GM21447 (cell line): ENCODE measurements around the gene CD300LF.
A peak's percentile ranks its signal among the peaks of the same experiment; 100 is the strongest.

ENCODE experiments used
- ATAC-seq: cut with Tn5 transposase; IDR thresholded peaks from one replicate; pipeline ENCODE4 v1.9.1; 2021; ENCODE audit not compliant: unreplicated experiment

CD300LF gene

GRCh38 chr17:74712756-74713155, at the start of gene CD300LF:
TSS of gene CD300LF (minus strand) at chr17:74712923. CDS start at chr17:74712866, 57 bp downstream.
- no peak for ATAC-seq

DNA sequence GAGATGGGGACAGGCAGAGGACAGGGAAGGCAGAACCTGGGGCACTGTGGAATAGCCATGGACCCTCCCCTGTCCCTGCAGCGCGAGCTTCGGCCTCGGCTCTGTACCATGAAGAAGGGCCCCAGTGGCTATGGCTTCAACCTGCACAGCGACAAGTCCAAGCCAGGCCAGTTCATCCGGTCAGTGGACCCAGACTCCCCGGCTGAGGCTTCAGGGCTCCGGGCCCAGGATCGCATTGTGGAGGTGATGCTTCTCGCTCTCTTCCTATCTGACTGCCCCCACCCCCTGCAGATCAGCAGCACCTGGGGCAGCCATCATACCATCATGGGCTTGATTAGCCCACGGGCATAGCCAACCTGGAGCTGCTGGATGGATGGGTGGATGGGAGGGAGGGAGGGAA, 49.2 kb upstream of the CD300LF start:
- ATAC-seq: no peak

DNA sequence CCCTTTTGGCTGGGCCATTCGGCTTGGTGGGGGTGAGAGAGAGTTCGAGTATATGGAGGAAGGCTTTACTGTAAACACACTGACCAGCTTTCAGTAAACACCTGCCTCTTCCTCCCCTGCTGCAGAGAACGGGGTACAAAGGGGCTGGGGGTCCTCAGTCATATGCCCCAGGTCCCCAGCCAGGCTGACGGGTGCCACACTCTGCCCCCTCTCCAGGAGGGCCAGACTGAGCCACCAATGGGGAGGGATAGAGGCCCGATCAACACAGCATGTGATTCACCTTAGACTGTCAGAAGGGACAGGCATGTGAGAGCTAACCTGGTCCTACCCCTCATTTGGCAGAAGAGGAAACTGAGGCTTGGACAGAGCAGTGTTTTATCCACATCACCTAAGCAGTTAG, 48.7 kb upstream of the CD300LF start:
- no peak for ATAC-seq

GRCh38 chr17:74760404-74761105, 47.8 kb upstream of the CD300LF start:
- no peak for ATAC-seq

GRCh38 chr17:74759941-74760340, 47.2 kb upstream of the CD300LF start:
- ATAC-seq: no peak

GRCh38 chr17:74759243-74759801, 46.6 kb upstream of the CD300LF start:
- peak; percentile 84 for ATAC-seq

GRCh38 chr17:74758848-74759168, 46.1 kb upstream of the CD300LF start:
- ATAC-seq: no peak

- ATAC-seq: no peak
Measured at GRCh38 chr17:74757931-74758847, 45.5 kb upstream of the CD300LF start.

DNA sequence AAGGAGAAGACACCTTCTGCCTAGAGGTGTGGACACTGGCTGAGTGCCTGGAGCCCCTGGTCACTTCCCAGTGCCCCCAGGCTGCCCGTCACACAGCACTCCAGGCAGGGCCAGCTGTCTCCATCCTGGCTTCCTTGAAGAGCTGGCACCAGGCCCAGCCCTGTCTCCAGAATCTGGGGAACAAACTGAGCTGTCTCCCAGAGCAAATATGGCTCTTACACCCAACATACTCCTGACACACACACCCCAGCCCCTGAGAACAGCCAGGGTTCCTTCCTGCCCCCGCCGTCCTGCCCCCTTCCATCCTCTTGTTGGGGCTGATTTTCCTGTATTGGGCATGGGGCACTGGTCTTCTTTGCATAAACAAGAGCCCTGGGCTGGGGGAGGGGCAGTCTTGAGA, 44.8 kb upstream of the CD300LF start:
- ATAC-seq: no peak

- ATAC-seq: no peak
Measured at GRCh38 chr17:74756891-74757290, 44.2 kb upstream of the CD300LF start.

DNA sequence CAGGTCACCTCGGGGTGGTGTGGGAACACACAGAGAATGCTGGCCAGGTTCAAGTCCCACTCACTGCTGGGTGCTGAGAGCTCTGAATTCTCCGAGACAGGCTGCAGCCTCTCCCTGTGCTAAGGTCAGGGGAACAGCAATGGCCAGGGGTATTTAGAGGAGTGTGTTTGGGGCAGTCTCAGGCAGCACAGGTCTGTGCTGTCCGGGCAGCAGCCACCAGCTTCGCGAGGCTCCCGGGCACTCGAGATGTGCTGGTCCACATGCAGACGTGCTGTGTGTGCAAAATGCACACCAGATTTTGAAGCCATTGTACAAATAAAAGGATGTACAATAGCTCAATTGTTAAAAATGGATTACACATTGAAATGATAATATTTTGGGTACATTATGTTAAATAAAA, 42.8 kb upstream of the CD300LF start:
- no peak for ATAC-seq

- no peak for ATAC-seq
Measured at GRCh38 chr17:74754832-74755231, 42.1 kb upstream of the CD300LF start.

GRCh38 chr17:74752822-74753401, 40.2 kb upstream of the CD300LF start:
- no peak for ATAC-seq

DNA sequence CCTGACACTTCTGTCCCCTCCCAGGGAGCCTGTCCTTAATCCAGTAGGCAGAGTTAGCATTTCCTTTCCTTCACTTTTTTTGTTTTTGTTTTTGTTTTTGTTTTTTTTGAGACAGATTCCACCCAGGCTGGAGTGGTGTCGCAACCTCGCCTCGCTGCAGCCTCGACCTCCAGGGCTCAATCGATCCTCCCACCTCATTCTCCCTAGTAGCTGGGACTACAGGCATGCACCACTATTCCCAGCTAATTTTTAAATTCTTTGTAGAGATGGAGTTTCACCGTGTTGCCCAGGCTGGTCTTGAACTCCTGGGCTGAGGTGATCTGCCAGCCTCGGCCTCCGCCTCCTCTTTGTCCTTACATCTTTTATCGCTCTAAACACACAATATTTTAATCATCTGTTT, 39.7 kb upstream of the CD300LF start:
- no peak for ATAC-seq

DNA sequence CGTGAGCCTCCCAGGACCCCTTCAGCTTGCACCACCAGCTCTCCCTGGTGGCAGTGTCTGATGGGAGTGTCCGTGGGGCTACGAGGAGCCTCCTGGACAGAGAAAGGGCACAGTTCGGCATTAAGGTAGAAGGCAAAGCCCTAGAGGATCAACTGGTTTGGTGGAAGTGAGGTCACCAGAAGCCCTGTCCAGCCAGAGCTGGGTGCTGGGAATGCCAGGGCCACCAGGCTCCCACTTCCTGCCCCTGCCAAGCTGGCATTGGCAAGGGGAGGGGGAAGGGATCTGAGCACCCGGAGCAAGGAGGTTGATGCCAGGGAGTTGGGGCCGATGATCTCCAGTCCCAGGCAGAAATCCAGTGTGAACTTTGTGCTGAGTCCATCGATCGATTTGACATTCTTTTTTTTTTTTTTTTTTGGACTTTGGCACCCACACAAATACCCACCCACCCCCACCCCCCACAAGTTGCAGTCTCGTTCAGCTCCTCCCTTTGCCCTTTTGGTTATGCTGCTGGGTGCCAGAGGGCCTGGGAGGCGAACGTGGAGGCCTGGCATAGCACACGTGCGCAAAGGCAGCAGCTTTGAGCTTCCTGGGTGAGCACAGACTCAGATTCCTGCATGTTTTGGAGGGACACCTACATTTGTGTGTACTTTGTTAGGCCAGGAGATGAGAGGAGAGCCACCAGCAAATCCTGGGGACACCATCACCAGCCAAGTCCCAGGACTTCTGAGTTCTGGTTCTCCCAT, 37.8 kb upstream of the CD300LF start:
- no peak for ATAC-seq

DNA sequence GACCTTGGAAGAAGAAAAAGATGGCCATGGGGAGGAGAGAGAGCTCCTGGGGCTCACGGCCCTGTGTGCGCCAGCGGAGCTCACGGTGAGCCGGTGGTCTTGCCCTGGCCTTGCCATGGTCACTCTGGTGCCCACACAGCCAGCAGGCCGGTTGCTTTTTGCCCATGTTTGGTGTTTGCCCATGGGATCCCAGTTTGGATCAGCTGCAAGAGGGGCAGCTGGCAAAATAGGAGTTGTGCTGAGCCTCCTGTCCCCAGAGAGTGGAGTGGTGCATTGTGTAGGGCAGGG, 37.3 kb upstream of the CD300LF start:
- ATAC-seq: no peak

DNA sequence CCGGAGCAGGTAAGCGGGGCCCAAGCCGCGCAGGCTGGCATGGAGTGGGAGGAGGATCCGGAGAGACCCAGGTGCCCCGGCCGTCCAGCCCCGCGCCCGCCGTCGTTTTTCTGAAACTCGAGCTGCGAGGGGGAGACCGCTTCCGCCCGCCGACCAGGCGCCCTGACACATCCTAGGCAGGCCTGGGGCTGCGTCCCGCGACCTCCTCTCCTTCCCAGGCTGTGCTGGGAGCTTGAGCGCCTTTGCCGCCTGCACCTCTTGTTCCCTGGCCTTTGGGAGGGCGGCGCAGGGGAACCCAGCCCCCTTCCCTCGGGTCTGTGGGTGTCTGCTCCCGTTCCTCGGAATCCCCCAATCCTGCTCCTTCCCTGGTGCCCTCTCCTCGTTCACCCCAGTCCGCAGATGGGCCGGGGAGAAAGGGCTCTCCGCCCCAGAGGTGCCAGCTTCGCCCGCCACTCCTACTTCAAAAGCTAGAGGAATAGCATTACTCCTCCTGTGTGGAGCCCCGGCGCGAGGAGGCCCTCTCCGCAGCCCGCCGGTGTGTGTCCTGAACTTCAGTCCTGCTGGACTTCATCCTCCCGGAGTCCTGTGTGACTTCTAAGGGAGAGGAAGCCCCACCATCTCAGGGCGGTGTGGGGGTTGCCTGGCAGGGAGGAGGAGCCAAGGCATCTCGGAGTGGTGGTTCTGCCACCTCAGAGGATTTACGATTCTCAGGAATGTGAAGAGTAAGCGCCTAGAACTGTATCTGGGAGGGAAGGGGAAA, 36.7 kb upstream of the CD300LF start:
- peak; percentile 9 for ATAC-seq

- peak; percentile 77 for ATAC-seq
Measured at GRCh38 chr17:74748529-74749278, 36.0 kb upstream of the CD300LF start, which contains the start of gene NHERF1. TSS of gene NHERF1 (plus strand) at chr17:74748628. CDS start at chr17:74748847, 219 bp downstream.

DNA sequence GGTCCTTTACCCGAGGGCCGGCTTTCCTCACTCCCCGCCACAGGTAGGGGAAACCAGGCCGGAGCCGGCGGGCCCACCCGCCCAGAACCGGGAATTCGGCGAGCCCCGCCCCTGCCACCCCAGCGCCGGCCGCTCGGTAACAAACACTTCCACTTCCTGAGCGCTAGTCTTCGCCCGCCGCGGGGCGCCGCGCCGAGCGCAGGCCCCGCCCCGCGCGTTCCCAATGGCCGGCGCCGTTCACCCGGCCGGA, 35.5 kb upstream of the CD300LF start:
- ATAC-seq: no peak

GRCh38 chr17:74746922-74747321, 34.2 kb upstream of the CD300LF start:
- no peak for ATAC-seq
